Large intestine (tissue), 3 donors: Measurements from ENCODE around the gene HSPG2. TPM values are rescaled to one million over a fixed set of nuclear protein-coding genes. Genes with fewer than 3 reads are reported as not detected.

Source experiments
- DNase-seq, 2 donors: peaks; one replicate each; pipeline versions ENCODE4 v3.0.0 to v3.0.0-alpha.2; 2013
- H3K27ac ChIP-seq: one replicate; pipeline ENCODE4 v1.5.1; 2013; ENCODE audit warnings: low read length
- H3K27me3 ChIP-seq: 2 replicates; pipeline ENCODE4 v1.6.1; 2013; ENCODE audit warnings: low read length; ENCODE audit not compliant: control insufficient read depth, insufficient read depth
- H3K36me3 ChIP-seq: 2 replicates; pipeline ENCODE4 v1.6.1; 2013; ENCODE audit warnings: low read length; ENCODE audit not compliant: control insufficient read depth, insufficient read depth
- H3K4me1 ChIP-seq: one replicate; pipeline ENCODE4 v1.6.1; 2013; ENCODE audit warnings: low read length; ENCODE audit not compliant: control insufficient read depth, insufficient read depth
- H3K4me3 ChIP-seq: one replicate; pipeline ENCODE4 v1.5.1; 2013; ENCODE audit warnings: low read length
- H3K9me3 ChIP-seq: one replicate; pipeline ENCODE4 v1.6.1; 2013; ENCODE audit warnings: mild to moderate bottlenecking, low read depth, low read length, moderate library complexity; ENCODE audit not compliant: control insufficient read depth
- WGBS: methylation state at CpG from one replicate; pipeline ENCODE4 v1.1.5; 2013; ENCODE audit warnings: low lambda C conversion rate; ENCODE audit not compliant: insufficient coverage; 5-methylcytosine and 5-hydroxymethylcytosine counted together
- polyA plus RNA-seq: library from polyadenylated mRNA; unstranded; fragments of 120-200 nt; gene quantifications from one replicate; pipeline ENCODE4 v1.2.1, GENCODE V29; 2013

HSPG2 gene
- polyA plus RNA-seq, 1 donor: 70.4 TPM

DNA sequence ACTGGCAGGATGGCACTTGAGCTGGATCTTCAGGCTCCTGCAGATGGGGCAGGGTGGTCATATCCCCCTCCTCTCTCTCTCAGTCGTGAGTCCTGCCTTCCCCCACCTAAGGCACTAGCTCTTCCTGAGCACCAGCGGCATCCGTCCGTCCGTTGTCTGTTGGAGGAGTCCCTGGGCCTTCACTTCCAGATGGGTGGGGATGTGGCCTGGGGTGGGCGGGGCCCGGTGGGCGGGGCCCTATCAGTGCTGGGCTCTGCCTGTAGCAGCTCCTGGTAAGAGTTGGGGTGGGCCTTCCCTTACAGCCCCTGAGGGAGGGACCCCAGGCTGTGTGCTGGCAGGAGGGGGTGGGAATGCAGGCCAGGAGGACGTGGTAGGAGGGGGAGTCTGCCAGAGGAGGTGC, 114.8 kb downstream of the HSPG2 start:
- peaks cover 3% of the 10 kb centered on the region for H3K4me1 ChIP-seq
- no peaks in the 10 kb centered on the region for H3K9me3 ChIP-seq
- peaks cover 44% of the 10 kb centered on the region for H3K36me3 ChIP-seq
- no peaks in the 10 kb centered on the region for H3K27me3 ChIP-seq
- H3K27ac ChIP-seq: no peak overlapping the region
- DNase-seq: no peak
- WGBS: no CpG with 5 or more reads among the region's 9 CpGs
- H3K4me3 ChIP-seq: no peak overlapping the region

DNA sequence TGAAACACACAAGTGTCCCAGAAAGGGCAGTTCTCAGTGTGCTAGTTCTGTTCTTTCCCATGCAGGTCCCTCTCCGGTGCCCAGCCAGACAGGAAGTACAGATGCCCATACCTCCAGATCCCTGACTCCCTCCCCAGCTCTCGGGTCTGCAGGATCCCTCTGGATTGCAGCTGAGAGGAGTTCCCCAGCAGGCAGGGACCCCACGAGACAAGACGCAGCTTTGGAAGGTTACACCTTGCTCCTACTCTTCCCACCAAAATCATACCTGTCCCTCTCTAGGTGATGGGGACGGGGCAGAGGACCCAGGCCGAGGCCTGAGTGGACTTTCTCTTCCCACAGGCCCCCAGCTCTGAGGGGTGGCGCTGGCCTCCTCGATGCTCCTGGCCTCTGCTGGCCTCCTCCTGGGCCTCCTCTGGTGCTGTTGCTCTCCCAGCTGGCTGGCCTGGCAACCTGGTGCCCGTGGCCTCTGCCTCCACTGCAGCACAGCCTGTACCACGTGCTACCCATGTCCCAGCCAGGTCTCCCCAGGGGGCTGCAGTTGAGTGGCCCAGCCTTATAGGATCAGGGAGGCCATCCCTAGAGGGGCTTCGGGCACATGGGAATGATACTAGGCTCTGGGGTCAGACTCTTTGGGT, 115.6 kb downstream of the HSPG2 start:
- no CpG with 5 or more reads among the region's 11 CpGs for WGBS

DNA sequence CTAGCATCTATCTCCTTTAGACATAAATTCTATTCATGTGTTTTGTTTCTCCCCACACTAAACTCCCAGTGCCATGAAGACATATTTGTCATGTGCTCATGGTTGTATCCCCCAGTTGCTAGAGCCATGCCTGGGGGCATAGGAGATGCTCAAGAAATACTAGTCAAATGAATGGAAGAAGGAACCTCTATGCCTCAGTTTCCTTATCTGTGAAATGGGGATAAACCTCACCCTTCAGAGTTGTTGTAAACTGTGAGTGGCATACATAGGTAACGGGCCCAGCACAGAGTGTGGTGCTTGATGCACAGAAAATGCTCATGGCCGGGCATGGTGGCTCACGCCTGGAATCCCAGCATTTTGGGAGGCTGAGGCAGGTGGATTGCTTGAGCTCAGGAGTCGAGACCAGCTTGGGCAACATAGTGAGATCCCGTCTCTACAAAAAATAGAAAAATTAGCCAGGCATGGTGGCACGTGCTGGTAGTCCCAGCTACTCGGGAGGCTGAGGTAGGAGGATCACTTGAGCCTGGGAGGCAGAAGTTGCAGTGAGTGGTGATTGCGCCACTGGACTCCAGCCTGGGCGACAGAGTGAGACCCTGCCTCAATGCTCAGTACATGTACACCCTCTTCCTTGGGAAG, 116.4 kb downstream of the HSPG2 start:
- no CpG with 5 or more reads among the region's 9 CpGs for WGBS
- H3K27ac ChIP-seq: no peak overlapping the region
- peaks cover 12% of the 10 kb centered on the region for H3K4me1 ChIP-seq
- DNase-seq: no peak
- no peaks in the 10 kb centered on the region for H3K27me3 ChIP-seq
- H3K36me3 ChIP-seq: peaks cover 37% of the 10 kb centered on the region
- H3K4me3 ChIP-seq: no peak overlapping the region
- H3K9me3 ChIP-seq: no peaks in the 10 kb centered on the region

More for the DNA sequence above, 115.6 kb downstream of the HSPG2 start:
- Histone ChIP-seq H3K27ac (no peak overlapping the region), H3K27me3 (no peaks in the 10 kb centered on the region), H3K36me3 (peaks cover 37% of the 10 kb centered on the region), H3K4me3 (no peak overlapping the region), H3K9me3 (no peaks in the 10 kb centered on the region), H3K4me1 (peaks cover 9% of the 10 kb centered on the region)
- no peak for DNase-seq

DNA sequence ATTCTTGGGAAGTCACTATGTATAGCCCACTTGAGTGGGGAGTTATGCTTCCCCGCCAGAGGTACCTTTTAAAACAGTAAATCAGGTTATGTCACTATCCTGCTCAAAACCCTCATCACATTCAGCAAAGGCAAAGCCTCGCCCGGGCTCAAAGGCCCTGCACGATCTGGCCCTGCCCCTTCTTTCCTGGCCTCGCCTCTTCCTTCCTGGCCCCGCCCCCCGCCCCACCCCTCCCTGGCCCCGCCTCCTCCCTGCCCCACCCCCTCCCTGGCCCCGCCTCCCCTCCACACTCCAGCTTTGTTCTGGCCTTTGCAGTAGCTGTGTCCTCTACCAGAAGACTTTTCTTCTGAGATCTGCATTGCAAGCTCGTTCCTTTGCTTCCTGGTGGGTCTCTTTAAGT, 118.5 kb downstream of the HSPG2 start:
- Histone ChIP-seq H3K4me3 (no peak overlapping the region), H3K27ac (peak overlapping the region; percentile 47), H3K4me1 (peaks cover 12% of the 10 kb centered on the region), H3K36me3 (peaks cover 22% of the 10 kb centered on the region), H3K27me3 (no peaks in the 10 kb centered on the region), H3K9me3 (no peaks in the 10 kb centered on the region)
- DNase-seq: peak; percentile 57 to 64
- WGBS: no CpG with 5 or more reads among the region's 10 CpGs

DNA sequence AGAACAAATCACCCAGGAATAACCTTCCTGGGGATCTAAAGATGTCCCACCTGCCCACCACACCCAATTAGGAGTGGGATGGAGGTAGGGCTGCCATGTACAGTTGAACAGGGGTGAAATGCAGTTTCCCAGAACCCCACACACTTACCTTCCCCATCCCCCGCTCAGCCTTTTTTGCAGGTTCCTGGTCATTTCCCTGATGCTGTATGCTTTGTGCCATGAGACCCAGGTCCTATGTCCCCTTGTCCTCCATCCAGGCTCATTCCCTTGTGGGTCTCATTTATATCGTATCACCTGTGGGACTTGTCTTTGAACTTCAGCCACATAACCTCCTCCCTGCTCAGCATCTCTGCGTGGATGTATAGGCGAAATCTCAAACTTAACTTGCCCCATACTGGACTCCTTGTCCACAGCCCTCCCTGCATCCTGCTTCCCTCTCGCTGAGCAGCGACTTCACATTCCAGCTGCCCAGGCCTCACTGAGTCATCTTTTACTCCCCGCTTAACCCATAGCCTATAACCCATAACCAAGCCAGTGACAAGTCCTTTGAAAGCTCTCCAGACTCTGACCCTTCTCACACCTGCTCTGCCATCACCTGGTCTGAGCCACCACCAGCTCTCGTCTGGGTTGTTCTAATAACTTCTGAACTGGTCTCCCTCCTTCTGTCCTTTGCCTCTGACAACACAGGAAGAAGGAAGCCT, 120.4 kb downstream of the HSPG2 start:
- H3K36me3 ChIP-seq: peaks cover 7% of the 10 kb centered on the region
- H3K4me3 ChIP-seq: no peak overlapping the region
- H3K4me1 ChIP-seq: peaks cover 12% of the 10 kb centered on the region
- H3K27me3 ChIP-seq: no peaks in the 10 kb centered on the region
- H3K27ac ChIP-seq: no peak overlapping the region
- no CpG with 5 or more reads among the region's 8 CpGs for WGBS
- peak; percentile 62 to 77 for DNase-seq
- no peaks in the 10 kb centered on the region for H3K9me3 ChIP-seq

DNA sequence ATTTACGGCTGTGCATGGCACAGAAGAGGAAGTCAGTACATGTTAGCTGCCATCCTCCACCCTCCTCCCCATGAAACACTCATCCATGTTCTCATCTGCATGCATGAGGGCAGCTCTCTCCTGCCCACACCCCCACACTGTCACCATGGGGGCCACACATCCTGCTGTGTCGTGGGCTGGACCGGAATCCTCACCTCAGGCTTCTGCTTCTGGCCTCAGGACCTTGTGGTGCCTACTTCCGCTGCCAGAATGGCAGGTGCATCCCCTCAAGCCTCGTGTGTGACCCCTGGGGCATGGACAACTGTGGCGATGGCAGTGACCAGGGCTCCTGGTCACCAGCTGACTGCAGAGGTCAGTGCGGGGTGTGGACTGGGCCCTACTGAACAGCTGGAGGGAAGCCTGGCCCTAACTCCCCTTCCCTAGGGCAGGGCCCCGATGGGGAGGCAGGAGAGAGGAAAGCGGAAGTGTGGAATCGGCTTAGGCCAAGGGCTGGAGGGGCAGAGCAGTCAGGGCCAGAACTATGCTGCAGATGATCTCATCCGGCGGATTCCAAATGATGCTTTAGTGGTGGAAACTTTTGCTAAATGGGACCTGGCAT, 121.3 kb downstream of the HSPG2 start:
- peaks cover 12% of the 10 kb centered on the region for H3K4me1 ChIP-seq
- no peak for DNase-seq

DNA sequence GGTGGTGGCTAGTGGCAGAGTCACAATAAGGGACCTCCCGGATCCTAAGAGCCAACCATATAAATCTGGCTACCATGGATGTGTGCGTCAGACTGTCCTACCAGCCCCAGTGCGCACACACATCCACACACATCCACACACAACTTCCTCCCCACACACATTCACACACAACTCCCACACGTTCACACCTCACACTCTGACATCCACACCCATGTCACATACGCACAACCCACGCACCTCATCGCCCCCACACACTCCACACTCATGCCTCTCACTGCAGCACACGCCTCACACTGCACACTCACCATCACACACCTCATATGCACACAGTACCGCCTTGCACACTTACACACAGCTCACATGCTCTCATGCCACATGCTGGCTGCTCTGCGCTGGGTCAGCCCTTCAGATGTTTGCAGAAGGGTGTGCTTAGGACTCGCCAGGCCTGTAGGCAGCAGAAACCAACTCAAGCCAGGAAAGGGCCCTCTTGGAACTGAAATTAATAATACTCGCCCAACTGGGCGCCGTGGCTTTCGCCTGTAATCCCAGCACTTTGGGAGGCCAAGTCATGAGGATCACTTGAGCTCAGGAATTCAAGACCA, 122.0 kb downstream of the HSPG2 start:
- WGBS: no CpG with 5 or more reads among the region's 15 CpGs
- no peak for DNase-seq
- Histone ChIP-seq H3K9me3 (no peaks in the 10 kb centered on the region), H3K27ac (no peak overlapping the region), H3K4me1 (peaks cover 12% of the 10 kb centered on the region), H3K4me3 (no peak overlapping the region), H3K27me3 (no peaks in the 10 kb centered on the region), H3K36me3 (no peaks in the 10 kb centered on the region)

More for the DNA sequence above, 121.3 kb downstream of the HSPG2 start:
- H3K36me3 ChIP-seq: peaks cover 3% of the 10 kb centered on the region
- WGBS: no CpG with 5 or more reads among the region's 12 CpGs
- H3K27me3 ChIP-seq: no peaks in the 10 kb centered on the region
- H3K9me3 ChIP-seq: no peaks in the 10 kb centered on the region
- no peak overlapping the region for H3K27ac ChIP-seq
- H3K4me3 ChIP-seq: no peak overlapping the region

DNA sequence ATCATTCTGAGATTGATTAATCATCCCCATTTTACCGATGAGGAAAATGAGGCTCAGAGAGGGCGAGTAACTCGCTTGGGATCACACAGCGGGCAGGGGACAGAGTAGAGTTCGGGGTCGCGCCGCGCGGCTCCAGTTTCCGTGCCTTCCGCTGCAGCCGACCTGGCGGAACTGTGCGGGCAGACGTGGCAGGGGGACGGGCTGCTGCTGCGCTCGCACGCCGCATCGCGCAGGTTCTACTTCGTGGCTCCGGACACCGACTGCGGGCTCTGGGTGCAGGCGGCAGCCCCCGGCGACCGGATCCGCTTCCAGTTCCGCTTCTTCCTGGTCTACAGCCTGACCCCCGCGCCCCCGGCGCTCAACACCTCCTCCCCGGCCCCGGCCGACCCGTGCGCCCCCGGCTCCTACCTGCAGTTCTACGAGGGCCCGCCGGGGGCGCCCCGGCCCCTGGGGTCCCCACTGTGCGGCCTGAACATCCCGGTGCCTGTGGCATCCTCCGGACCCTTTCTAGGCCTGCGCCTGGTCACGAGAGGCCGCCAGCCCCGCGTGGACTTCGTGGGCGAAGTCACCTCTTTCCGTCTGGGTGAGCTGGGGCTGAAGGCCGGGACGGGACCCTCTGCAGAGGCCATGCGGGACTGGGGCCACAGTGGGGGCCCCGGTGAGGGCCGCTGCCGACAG, 122.7 kb downstream of the HSPG2 start:
- peak in 1 of 2 donors; percentile 53 for DNase-seq
- Histone ChIP-seq H3K27me3 (no peaks in the 10 kb centered on the region), H3K4me1 (peaks cover 12% of the 10 kb centered on the region), H3K36me3 (no peaks in the 10 kb centered on the region), H3K9me3 (no peaks in the 10 kb centered on the region), H3K4me3 (peak overlapping the region; percentile 46), H3K27ac (no peak overlapping the region)
- 0% methylated on average over 1 of the region's 65 CpGs for WGBS

DNA sequence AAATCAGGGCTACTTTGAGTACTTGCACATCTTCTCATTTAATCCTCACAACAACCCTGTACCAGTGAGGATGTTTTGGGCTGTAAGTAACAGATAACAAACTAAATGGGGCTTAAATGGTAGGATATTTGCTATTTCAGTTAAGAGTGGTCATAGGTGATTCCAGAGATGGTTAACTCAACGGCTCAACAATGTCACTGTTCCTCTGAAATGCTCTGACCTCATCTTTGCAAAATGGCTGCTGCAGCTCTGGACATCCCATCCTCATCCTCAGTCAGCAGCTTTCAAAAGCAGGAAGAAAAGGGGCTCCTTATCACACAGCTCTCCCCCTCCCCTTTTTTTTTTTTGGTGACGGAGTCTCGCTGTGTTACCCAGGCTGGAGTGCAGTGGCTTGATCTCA, 123.6 kb downstream of the HSPG2 start:
- WGBS: no CpG with 5 or more reads among the region's 3 CpGs
- Histone ChIP-seq H3K36me3 (no peaks in the 10 kb centered on the region), H3K4me1 (peaks cover 12% of the 10 kb centered on the region), H3K27me3 (no peaks in the 10 kb centered on the region), H3K4me3 (no peak overlapping the region), H3K9me3 (no peaks in the 10 kb centered on the region), H3K27ac (no peak overlapping the region)
- DNase-seq: no peak

DNA sequence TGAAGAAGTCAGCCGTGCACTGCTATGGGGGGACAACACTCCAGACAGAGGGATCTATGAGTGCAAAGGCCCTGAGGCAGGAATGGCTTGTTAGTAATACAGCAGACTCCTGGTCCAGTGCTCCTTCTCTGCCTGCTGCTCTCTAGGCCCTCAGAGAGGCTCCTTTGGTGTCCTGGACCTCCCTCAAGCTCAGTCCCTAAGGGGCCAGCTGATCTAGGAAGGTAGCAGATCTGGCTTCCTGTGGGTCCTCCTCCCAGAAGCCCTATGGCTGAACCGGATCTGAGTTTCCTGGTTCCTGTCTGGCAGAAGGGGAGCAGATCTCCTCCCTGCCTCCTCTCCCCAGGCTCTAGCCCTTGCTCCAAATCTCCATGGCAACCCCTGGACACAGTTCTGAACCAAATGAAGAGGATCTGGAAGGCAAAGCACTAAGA, 125.2 kb downstream of the HSPG2 start, which contains the start of gene LDLRAD2:
Gene LDLRAD2, plus strand, starts transcription at position 391 of the 431 bp plus-strand sequence. CDS start 187 bp downstream, outside the sequence.
- Histone ChIP-seq H3K4me1 (peaks cover 7% of the 10 kb centered on the region), H3K36me3 (no peaks in the 10 kb centered on the region), H3K4me3 (no peak within 1 kb of the TSS), H3K27me3 (no peaks in the 10 kb centered on the region), H3K9me3 (no peaks in the 10 kb centered on the region), H3K27ac (no peak within 1 kb of the TSS)
- no peak for DNase-seq
- no CpG with 5 or more reads among the region's 2 CpGs for WGBS
